ENCODE measurements around the gene ELP5. TPM values are rescaled to one million over a fixed set of nuclear protein-coding genes. Genes with fewer than 3 reads are reported as not detected.
A peak's percentile ranks its signal among the peaks of the same experiment; 100 is the strongest.

ELP5 gene
- total and polyA plus RNA-seq, 2 of the 4 experiments (the other 2 are of a cell fraction), result 39.3 to 46.6 TPM

DNA sequence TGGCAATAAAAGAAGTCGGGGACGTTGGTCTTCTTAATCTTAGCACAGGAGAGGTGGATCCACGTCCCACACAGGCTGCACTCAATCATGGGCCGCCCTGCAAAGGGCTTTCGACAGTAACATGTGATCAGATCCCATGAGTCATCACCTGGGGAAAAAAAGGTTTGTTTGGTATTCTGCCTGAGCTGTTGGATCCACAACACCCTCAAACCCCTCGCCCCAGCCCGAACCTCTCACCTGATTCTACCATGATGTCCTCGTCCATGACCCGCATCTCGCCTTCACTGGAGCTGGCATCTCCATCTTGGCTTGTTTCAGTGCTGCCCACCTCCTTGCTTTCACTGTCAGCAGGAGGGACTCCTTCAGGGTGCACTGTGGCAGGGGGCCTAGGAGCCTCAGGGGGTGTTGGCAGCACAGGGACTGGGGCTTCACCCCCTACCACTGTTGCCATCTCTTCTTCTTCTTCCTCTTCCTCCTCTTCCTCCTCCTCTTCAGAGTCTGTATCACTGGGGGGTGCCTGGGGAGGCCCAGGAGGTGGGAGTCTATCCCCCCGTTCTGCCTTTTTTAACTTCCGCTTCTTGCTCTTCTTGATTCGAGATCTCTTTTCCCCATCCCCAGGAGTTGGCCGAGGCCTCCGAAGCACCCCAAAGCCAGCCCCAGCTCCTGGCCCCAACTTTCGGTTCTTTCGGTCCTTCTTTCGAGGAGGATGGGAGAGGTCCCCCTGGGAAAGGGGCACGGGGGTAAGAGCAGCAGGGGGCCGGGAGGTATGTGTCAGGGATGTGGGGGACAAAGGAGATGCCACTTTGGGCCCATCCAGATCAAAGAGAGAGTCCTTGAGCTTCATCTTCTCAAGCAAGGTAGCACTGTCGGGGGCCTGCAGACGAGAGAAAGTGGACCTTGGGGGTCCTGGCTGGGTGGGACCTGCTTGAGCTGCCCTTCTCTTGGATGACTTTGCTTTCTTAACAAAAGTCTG, 16.0 kb upstream of the ELP5 start:
- 84% methylated on average over 5 of the region's 22 CpGs; no CpG with 5 or more reads in 1 of the 2 experiments for WGBS, 2 experiments (ENCODE audit: extremely low coverage in 2 of 2, insufficient read length in 1 of 2)
- Histone ChIP-seq H3K9me1 (ENCODE audit: insufficient read depth, low read length) (peaks cover 9% of the 10 kb centered on the region), H3K18ac (ENCODE audit: low read depth, low read length) (no peak overlapping the region), H2AK9ac (replicated peaks; ENCODE audit: low read depth, low read length, poor library complexity) (peak overlapping the region; percentile 56), H3K27me3 (ENCODE audit: control insufficient read depth, insufficient read depth, low read length) (no peaks in the 10 kb centered on the region), H4K20me1 (ENCODE audit: insufficient read depth, low read length) (peaks cover 46% of the 10 kb centered on the region), H3K9ac (ENCODE audit: low read depth, low read length) (no peak overlapping the region), H3K4ac (ENCODE audit: low read depth, low read length) (no peak overlapping the region), H3K14ac (replicated peaks; ENCODE audit: low read depth, low read length) (no peak overlapping the region), H2BK15ac (ENCODE audit: low read depth, low read length) (no peak overlapping the region), H2BK5ac (ENCODE audit: low read depth, low read length, poor library complexity, severe bottlenecking) (no peak overlapping the region), H4K5ac (ENCODE audit: low read depth, low read length) (no peak overlapping the region), H3K23ac (ENCODE audit: low read depth, low read length) (no peak overlapping the region), H2AFZ (replicated peaks; ENCODE audit: low read length, poor library complexity) (no peak overlapping the region), H4K8ac (ENCODE audit: low read depth in 2 of 2, low read length in 2 of 2) (no peak overlapping the region), H2BK120ac (ENCODE audit: low read depth, low read length) (no peak overlapping the region), H4K91ac (ENCODE audit: insufficient read depth, low read depth, low read length) (no peak overlapping the region), H3K9me3 (ENCODE audit: control insufficient read depth, insufficient read depth, low read length) (no peaks in the 10 kb centered on the region), H3K27ac (ENCODE audit: insufficient read depth, low read length) (0 out of 2 replicates have a peak overlapping the region, but pooled peaks have one; percentile 13), H3K36me3 (ENCODE audit: control insufficient read depth, insufficient read depth, low read length) (peaks cover 33% of the 10 kb centered on the region), H2BK20ac (ENCODE audit: low read depth, low read length) (no peak overlapping the region), H3K4me2 (ENCODE audit: low read depth, low read length) (no peak overlapping the region), H3K56ac (ENCODE audit: extremely low read depth, insufficient read depth, low read length) (no peak overlapping the region), H3K4me1 (ENCODE audit: control insufficient read depth, insufficient read depth, low read length) (peaks cover 10% of the 10 kb centered on the region), H3K79me1 (ENCODE audit: low read depth in 1 of 2, low read length in 2 of 2) (peaks cover 20 to 75% of the 10 kb centered on the region in 2 experiments), H3K4me3 (ENCODE audit: insufficient read depth, low read depth, low read length) (no peak overlapping the region), H2AK5ac (ENCODE audit: low read depth, low read length) (no peak overlapping the region)
- ATAC-seq (ENCODE audit: low read depth), result no peak
- dilution Hi-C loops (cut with HindIII; ENCODE audit: low sequenced_read_pairs, unreplicated experiment) (no loop called here), in situ Hi-C loops (cut with MboI; ENCODE audit: low sequenced_read_pairs) (loop anchor here (25.0 kb wide), 1 partner anchor 926 kb away; the partner anchor contains the start of genes PER1 and VAMP2), intact Hi-C loops (cut with micrococcal nuclease) (loop anchor here (2.0 to 5.0 kb wide), 2 partner anchors 15 to 61 kb away; no protein-coding TSS in a partner anchor)
- DNase-seq, result peak; percentile 47
- CTCF ChIA-PET, result no interaction called here
- POLR2A ChIA-PET (ENCODE audit: unreplicated experiment), result no interaction called here
- BruUV-seq (replicated peaks), result no TSS peak
- TF ChIP-seq, protein P1, sequence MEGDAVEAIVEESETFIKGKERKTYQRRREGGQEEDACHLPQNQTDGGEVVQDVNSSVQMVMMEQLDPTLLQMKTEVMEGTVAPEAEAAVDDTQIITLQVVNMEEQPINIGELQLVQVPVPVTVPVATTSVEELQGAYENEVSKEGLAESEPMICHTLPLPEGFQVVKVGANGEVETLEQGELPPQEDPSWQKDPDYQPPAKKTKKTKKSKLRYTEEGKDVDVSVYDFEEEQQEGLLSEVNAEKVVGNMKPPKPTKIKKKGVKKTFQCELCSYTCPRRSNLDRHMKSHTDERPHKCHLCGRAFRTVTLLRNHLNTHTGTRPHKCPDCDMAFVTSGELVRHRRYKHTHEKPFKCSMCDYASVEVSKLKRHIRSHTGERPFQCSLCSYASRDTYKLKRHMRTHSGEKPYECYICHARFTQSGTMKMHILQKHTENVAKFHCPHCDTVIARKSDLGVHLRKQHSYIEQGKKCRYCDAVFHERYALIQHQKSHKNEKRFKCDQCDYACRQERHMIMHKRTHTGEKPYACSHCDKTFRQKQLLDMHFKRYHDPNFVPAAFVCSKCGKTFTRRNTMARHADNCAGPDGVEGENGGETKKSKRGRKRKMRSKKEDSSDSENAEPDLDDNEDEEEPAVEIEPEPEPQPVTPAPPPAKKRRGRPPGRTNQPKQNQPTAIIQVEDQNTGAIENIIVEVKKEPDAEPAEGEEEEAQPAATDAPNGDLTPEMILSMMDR (conservative IDR thresholded peaks at IDR 0.05; ENCODE audit: low read depth, low read length), result no peak
- TF ChIP-seq CEBPB (IDR thresholded peaks at IDR 0.05; ENCODE audit: low read depth, low read length) (no peak), POLR2A (IDR thresholded peaks at IDR 0.05; ENCODE audit: low read depth, low read length) (no peak), MAZ (IDR thresholded peaks at IDR 0.05; ENCODE audit: borderline replicate concordance, low read depth, low read length) (no peak), MXI1 (IDR thresholded peaks at IDR 0.05; ENCODE audit: borderline replicate concordance, low read depth, low read length) (no peak), CHD1 (IDR thresholded peaks at IDR 0.05; ENCODE audit: low read depth, low read length) (no peak), RCOR1 (IDR thresholded peaks at IDR 0.05; ENCODE audit: insufficient replicate concordance, low read length) (no peak), RFX5 (IDR thresholded peaks at IDR 0.05; ENCODE audit: low read depth, low read length) (no peak), FOS (IDR thresholded peaks at IDR 0.05; ENCODE audit: low read depth, low read length) (0 out of 2 replicates have a peak, but pooled peaks have one; percentile 23), BHLHE40 (IDR thresholded peaks at IDR 0.05; ENCODE audit: low read depth, low read length) (no peak), RAD21 (IDR thresholded peaks at IDR 0.05; ENCODE audit: low read length) (no peak)
- TF ChIP-seq, protein P2, sequence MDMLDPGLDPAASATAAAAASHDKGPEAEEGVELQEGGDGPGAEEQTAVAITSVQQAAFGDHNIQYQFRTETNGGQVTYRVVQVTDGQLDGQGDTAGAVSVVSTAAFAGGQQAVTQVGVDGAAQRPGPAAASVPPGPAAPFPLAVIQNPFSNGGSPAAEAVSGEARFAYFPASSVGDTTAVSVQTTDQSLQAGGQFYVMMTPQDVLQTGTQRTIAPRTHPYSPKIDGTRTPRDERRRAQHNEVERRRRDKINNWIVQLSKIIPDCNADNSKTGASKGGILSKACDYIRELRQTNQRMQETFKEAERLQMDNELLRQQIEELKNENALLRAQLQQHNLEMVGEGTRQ (IDR thresholded peaks at IDR 0.05; ENCODE audit: low read depth, low read length), result peak; percentile 58
- TF ChIP-seq, protein P3, sequence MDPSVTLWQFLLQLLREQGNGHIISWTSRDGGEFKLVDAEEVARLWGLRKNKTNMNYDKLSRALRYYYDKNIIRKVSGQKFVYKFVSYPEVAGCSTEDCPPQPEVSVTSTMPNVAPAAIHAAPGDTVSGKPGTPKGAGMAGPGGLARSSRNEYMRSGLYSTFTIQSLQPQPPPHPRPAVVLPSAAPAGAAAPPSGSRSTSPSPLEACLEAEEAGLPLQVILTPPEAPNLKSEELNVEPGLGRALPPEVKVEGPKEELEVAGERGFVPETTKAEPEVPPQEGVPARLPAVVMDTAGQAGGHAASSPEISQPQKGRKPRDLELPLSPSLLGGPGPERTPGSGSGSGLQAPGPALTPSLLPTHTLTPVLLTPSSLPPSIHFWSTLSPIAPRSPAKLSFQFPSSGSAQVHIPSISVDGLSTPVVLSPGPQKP (IDR thresholded peaks at IDR 0.05; ENCODE audit: borderline replicate concordance, low read depth, low read length), result no peak
